Liver (tissue), 9 donors: ENCODE measurements around the gene KRT80. TPM values are rescaled to one million over a fixed set of nuclear protein-coding genes. Genes with fewer than 3 reads are reported as not detected.

Experiments used
- DNase-seq: peaks from one replicate; pipeline ENCODE4 v3.0.0-alpha.2; 2017; ENCODE audit warnings: low spot score
- H3K27ac ChIP-seq, 2 donors: one replicate each; pipeline ENCODE4 v1.7.0; 2013; ENCODE audit warnings: inconsistent platforms in 2 of 2, low read length in 2 of 2, control low read depth in 1 of 2, low read depth in 1 of 2, mild to moderate bottlenecking in 1 of 2
- H3K27me3 ChIP-seq, 4 donors: one replicate each; pipeline versions ENCODE4 v1.6.1 to v1.7.0; 2013; ENCODE audit warnings: low read length in 3 of 4, inconsistent platforms in 1 of 4, mild to moderate bottlenecking in 1 of 4, moderate library complexity in 1 of 4; ENCODE audit not compliant: control insufficient read depth in 4 of 4, insufficient read depth in 4 of 4
- H3K36me3 ChIP-seq, 4 donors: one replicate each; pipeline versions ENCODE4 v1.6.1 to v1.7.0; 2013; ENCODE audit warnings: low read length in 3 of 4, mild to moderate bottlenecking in 3 of 4, low read depth in 1 of 4, moderate library complexity in 1 of 4; ENCODE audit not compliant: control insufficient read depth in 4 of 4, insufficient read depth in 3 of 4
- H3K4me1 ChIP-seq, 4 donors: one replicate each; pipeline versions ENCODE4 v1.6.1 to v1.7.0; 2013; ENCODE audit warnings: low read length in 3 of 4, mild to moderate bottlenecking in 3 of 4, moderate library complexity in 1 of 4; ENCODE audit not compliant: control insufficient read depth in 4 of 4, insufficient read depth in 4 of 4
- H3K4me3 ChIP-seq, 3 donors: one replicate each; pipeline versions ENCODE4 v1.6.1 to v1.7.0; 2013; ENCODE audit warnings: low read length in 3 of 3, control low read depth in 1 of 3, low read depth in 1 of 3, mild to moderate bottlenecking in 1 of 3
- H3K9ac ChIP-seq, 2 donors: one replicate each; pipeline ENCODE4 v1.7.0; 2013; ENCODE audit warnings: low read length in 2 of 2, mild to moderate bottlenecking in 2 of 2, moderate library complexity in 2 of 2, control low read depth in 1 of 2, low read depth in 1 of 2
- H3K9me3 ChIP-seq, 4 donors: one replicate each; pipeline versions ENCODE4 v1.6.1 to v1.7.0; 2013; ENCODE audit warnings: low read length in 3 of 4; ENCODE audit not compliant: control insufficient read depth in 4 of 4
- CTCF ChIP-seq: fragments of 150-350 bp; IDR thresholded peaks from 2 replicates; pipeline ENCODE4 v1.5.1; 2017; ENCODE audit warnings: improper control_type of control experiment, low read depth, low read length; ENCODE audit not compliant: missing input control
- EGR1 ChIP-seq, 2 donors: IDR thresholded peaks; 2 replicates each; pipeline ENCODE4 v1.6.1; 2016 to 2018; ENCODE audit warnings: antibody characterized with exemption in 2 of 2, low read depth in 2 of 2
- FOXA1 ChIP-seq: IDR thresholded peaks from 2 replicates; pipeline ENCODE4 v1.6.1; 2016; ENCODE audit warnings: antibody characterized with exemption
- FOXA2 ChIP-seq: IDR thresholded peaks from 2 replicates; pipeline ENCODE4 v1.6.1; 2016; ENCODE audit warnings: antibody characterized with exemption
- GABPA ChIP-seq, 2 donors: IDR thresholded peaks in 1 of 2; conservative IDR thresholded peaks in 1 of 2; 2 replicates each; pipeline ENCODE4 v1.6.1; 2016; ENCODE audit warnings: antibody characterized with exemption in 2 of 2, mild to moderate bottlenecking in 1 of 2, moderate library complexity in 1 of 2
- HNF4A ChIP-seq, 2 donors: conservative IDR thresholded peaks; 2 replicates each; pipeline ENCODE4 v1.6.1; 2016; ENCODE audit warnings: antibody characterized with exemption in 2 of 2, mild to moderate bottlenecking in 2 of 2
- HNF4G ChIP-seq: IDR thresholded peaks from 2 replicates; pipeline ENCODE4 v1.6.1; 2016; ENCODE audit warnings: antibody characterized with exemption
- JUND ChIP-seq, 2 donors: IDR thresholded peaks; 2 replicates each; pipeline ENCODE4 v1.6.1; 2016; ENCODE audit warnings: antibody characterized with exemption in 2 of 2
- MAX ChIP-seq: IDR thresholded peaks from 2 replicates; pipeline ENCODE4 v1.6.1; 2016; ENCODE audit warnings: antibody characterized with exemption
- NR2F2 ChIP-seq: IDR thresholded peaks from 2 replicates; pipeline ENCODE4 v1.6.1; 2016; ENCODE audit warnings: antibody characterized with exemption
- RAD21 ChIP-seq, 2 donors: IDR thresholded peaks; 2 replicates each; pipeline ENCODE4 v1.6.1; 2016; ENCODE audit warnings: antibody characterized with exemption in 2 of 2, mild to moderate bottlenecking in 2 of 2
- REST ChIP-seq: IDR thresholded peaks from 2 replicates; pipeline ENCODE4 v1.6.1; 2016; ENCODE audit warnings: antibody characterized with exemption, mild to moderate bottlenecking
- RXRA ChIP-seq, 2 donors: IDR thresholded peaks; 2 replicates each; pipeline ENCODE4 v1.6.1; 2017 to 2018; ENCODE audit warnings: antibody characterized with exemption in 2 of 2, mild to moderate bottlenecking in 1 of 2
- SP1 ChIP-seq: IDR thresholded peaks from 2 replicates; pipeline ENCODE4 v1.6.1; 2018; ENCODE audit warnings: antibody characterized with exemption, mild to moderate bottlenecking
- TAF1 ChIP-seq: conservative IDR thresholded peaks from 2 replicates; pipeline ENCODE4 v1.6.1; 2016; ENCODE audit warnings: antibody characterized with exemption, mild to moderate bottlenecking
- YY1 ChIP-seq: IDR thresholded peaks from 2 replicates; pipeline ENCODE4 v1.6.1; 2016; ENCODE audit warnings: antibody characterized with exemption, mild to moderate bottlenecking
- ZBTB33 ChIP-seq: IDR thresholded peaks from 2 replicates; pipeline ENCODE4 v1.6.1; 2016; ENCODE audit warnings: antibody characterized with exemption
- WGBS: extraction: QIAGEN DNeasy Blood & Tissue Kit; methylation state at CpG from one replicate; pipeline ENCODE4 v1.1.7; 2013; 5-methylcytosine and 5-hydroxymethylcytosine counted together
- polyA plus RNA-seq, 2 donors: library from polyadenylated mRNA; stranded (reverse) in 1 of 2; unstranded in 1 of 2; fragments of 200-250 nt in 1 of 2; fragments of >200 nt in 1 of 2; fragmentation: Nextera tagmentation in 1 of 2; extraction: Ambion mirVana in 1 of 2; gene quantifications; one replicate each; pipeline versions ENCODE4 v1.2.1 to v1.2.3, GENCODE V29; 2013 to 2015
- total RNA-seq, 2 donors: library from RNA; depleted of rRNA; stranded (reverse); fragments of >200 nt; gene quantifications; one replicate each; pipeline ENCODE4 v1.2.3, GENCODE V29; 2014
- TF ChIP-seq, protein P1 (sequence below): IDR thresholded peaks from 2 replicates; pipeline ENCODE4 v1.6.1; 2016; ENCODE audit warnings: antibody characterized with exemption
- donor health status: healthy.
- donor health status: healthy.
- donor health status: healthy.
- donor health status: healthy.
- donor health status: healthy.

The KRT80 gene
- total and polyA plus RNA-seq, 4 donors: 0.04 to 0.12 (median 0.07) TPM

DNA sequence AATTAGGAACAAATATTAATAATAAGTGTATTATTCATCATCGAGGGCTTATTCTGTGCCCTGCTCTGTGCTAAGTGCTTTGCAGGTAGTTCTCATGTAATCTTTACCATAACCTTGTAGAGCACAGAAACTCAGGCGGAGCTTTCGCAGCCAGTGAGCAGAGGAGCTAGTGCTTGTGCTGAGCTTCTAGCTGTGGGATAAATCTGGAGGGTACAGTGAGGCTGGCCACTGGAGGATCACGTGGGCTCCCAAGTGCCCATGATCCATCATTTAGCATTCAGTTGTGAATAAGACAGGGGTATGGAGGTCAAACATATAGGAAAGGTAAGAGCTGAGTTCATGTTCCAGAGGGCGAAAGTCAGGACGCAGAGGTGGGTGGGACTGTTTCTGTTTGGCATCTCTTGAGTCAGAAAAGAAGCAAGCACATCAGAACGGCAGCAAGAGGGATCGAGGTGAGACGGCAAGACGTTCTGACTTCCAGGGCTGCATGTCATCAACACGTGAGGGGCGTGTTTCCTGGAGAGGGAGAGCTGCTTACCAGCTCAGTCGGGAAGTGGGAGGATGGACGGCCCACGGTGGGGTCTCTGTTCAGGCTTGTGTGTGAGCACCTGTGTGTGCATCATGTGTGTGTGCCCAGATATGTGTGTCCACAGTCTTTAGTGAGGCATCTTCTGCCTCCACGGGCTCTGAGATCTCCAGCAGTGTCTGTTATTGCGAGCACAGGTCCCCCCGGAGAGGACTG is 16.8 kb upstream of the KRT80 start:
- Histone ChIP-seq H3K9me3 (no peaks in the 10 kb centered on the region), H3K27me3 (peaks cover 0 to 4% (median 0%) of the 10 kb centered on the region in 4 donors), H3K36me3 (no peaks in the 10 kb centered on the region), H3K4me3 (no peak overlapping the region), H3K4me1 (peaks cover 0 to under 1% (median 0%) of the 10 kb centered on the region in 4 donors), H3K9ac (no peak overlapping the region), H3K27ac (no peak overlapping the region)
- no peak for DNase-seq
- WGBS: 61% methylated on average over 18 of the region's 18 CpGs
- TF ChIP-seq JUND (IDR thresholded peaks at IDR 0.05) (no peak), RXRA (IDR thresholded peaks at IDR 0.05) (no peak), REST (no peak), ZBTB33 (no peak), SP1 (no peak), NR2F2 (no peak), RAD21 (IDR thresholded peaks at IDR 0.05) (no peak), YY1 (no peak)

DNA sequence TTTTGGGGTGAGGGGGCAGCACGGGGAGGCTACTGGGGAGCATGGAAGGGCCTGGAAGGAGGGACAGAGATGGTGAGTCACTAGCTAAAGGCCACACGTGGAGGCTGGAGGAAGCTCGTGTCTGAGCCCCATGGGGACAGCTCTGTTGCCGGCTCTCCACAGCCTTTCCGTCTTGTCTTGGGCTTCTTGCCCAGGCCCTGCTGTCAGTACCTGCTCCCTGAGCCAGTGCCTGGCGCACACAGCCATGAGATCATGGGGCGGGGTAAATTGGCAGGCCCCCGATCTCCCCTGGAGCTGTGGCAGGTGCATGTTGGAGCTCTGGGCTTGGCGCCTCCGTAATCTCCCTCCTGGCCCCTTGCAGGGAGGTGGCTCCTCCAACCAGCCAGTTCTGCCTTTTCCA is 16.1 kb upstream of the KRT80 start:
- H3K9ac ChIP-seq: no peak overlapping the region
- H3K27ac ChIP-seq: no peak overlapping the region
- no peaks in the 10 kb centered on the region for H3K36me3 ChIP-seq
- WGBS: 56% methylated on average over 10 of the region's 10 CpGs
- no peak overlapping the region for H3K4me3 ChIP-seq
- no peak for TF ChIP-seq JUND (IDR thresholded peaks at IDR 0.05)
- TF ChIP-seq TAF1: no peak
- TF ChIP-seq HNF4G: no peak
- no peak for TF ChIP-seq FOXA1
- no peak for TF ChIP-seq EGR1 (IDR thresholded peaks at IDR 0.05; ENCODE audit: low read depth in 2 of 2)
- no peak for TF ChIP-seq FOXA2
- TF ChIP-seq MAX: no peak
- no peak for TF ChIP-seq RAD21 (IDR thresholded peaks at IDR 0.05)
- TF ChIP-seq, protein P1, sequence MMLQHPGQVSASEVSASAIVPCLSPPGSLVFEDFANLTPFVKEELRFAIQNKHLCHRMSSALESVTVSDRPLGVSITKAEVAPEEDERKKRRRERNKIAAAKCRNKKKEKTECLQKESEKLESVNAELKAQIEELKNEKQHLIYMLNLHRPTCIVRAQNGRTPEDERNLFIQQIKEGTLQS: no peak
- no peak for TF ChIP-seq YY1
- TF ChIP-seq HNF4A (conservative IDR thresholded peaks at IDR 0.05): no peak
- TF ChIP-seq CTCF: no peak
- TF ChIP-seq GABPA (IDR thresholded peaks at IDR 0.05 in 1 of 2, conservative IDR thresholded peaks at IDR 0.05 in 1 of 2): no peak
- no peak for TF ChIP-seq ZBTB33
- no peak for TF ChIP-seq NR2F2
- no peak for TF ChIP-seq SP1
- no peak for TF ChIP-seq RXRA (IDR thresholded peaks at IDR 0.05)
- no peak for TF ChIP-seq REST
- DNase-seq: no peak
- no peaks in the 10 kb centered on the region for H3K4me1 ChIP-seq
- H3K27me3 ChIP-seq: peaks cover 0 to 4% (median 0%) of the 10 kb centered on the region in 4 donors
- H3K9me3 ChIP-seq: no peaks in the 10 kb centered on the region
